H1 (cell line): ENCODE data around the gene RUFY1. TPM values are rescaled to one million over a fixed set of nuclear protein-coding genes. Genes with fewer than 3 reads are reported as not detected.

Source experiments
- CTCF ChIA-PET: fragments of 300-600 bp; sonication (Branson Sonifier 250); formaldehyde crosslinking; loops from one replicate; lab custom pipeline; 2021; ENCODE audit not compliant: partially characterized antibody; lab: Charles Lee
- POLR2A ChIA-PET: fragments of 300-600 bp; sonication (Branson Sonifier 250); formaldehyde crosslinking; loops from one replicate; lab custom pipeline; 2021; ENCODE audit warnings: inconsistent platforms; ENCODE audit not compliant: partially characterized antibody; lab: Charles Lee
- DNase-seq, 2 experiments: peaks; one replicate each; pipeline versions ENCODE4 v3.0.0 to v3.0.0-alpha.2; 2010 to 2022; ENCODE audit warnings: low spot score in 2 of 2, low read depth in 1 of 2, mixed read lengths in 1 of 2
- FAIRE-seq: peaks from 2 replicates; lab custom pipeline; 2011; peaks lifted over from hg19 to GRCh38; lab: Jason Lieb, UNC
- H2AFZ ChIP-seq: 2 replicates; pipeline ENCODE4 v1.8.1; 2012; ENCODE audit warnings: low read length, inconsistent platforms
- H2AK5ac ChIP-seq: 2 replicates; pipeline ENCODE4 v1.6.1; 2013; ENCODE audit warnings: low read depth, low read length
- H2BK120ac ChIP-seq: replicated peaks from 2 replicates; pipeline ENCODE3; 2013; ENCODE audit warnings: low read depth, low read length, inconsistent platforms
- H2BK12ac ChIP-seq: 2 replicates; pipeline ENCODE4 v1.6.1; 2013; ENCODE audit warnings: low read depth, low read length
- H2BK15ac ChIP-seq: 2 replicates; pipeline ENCODE4 v1.6.1; 2013; ENCODE audit warnings: low read length
- H2BK20ac ChIP-seq: 2 replicates; pipeline ENCODE4 v1.6.1; 2013; ENCODE audit warnings: low read length
- H2BK5ac ChIP-seq: 2 replicates; pipeline ENCODE4 v1.6.1; 2013; ENCODE audit warnings: low read depth, low read length
- H3K14ac ChIP-seq: 2 replicates; pipeline ENCODE4 v1.6.1; 2013; ENCODE audit warnings: inconsistent platforms; ENCODE audit not compliant: insufficient read length
- H3K18ac ChIP-seq: 2 replicates; pipeline ENCODE4 v1.6.1; 2013; ENCODE audit warnings: low read length; ENCODE audit errors: extremely low read depth
- H3K23ac ChIP-seq: 2 replicates; pipeline ENCODE4 v1.6.1; 2013; ENCODE audit warnings: inconsistent platforms; ENCODE audit not compliant: insufficient read length
- H3K23me2 ChIP-seq: 2 replicates; pipeline ENCODE4 v1.6.1; 2013; ENCODE audit warnings: low read depth, low read length
- H3K27ac ChIP-seq: 2 replicates; pipeline ENCODE4 v1.6.1; 2011; ENCODE audit warnings: low read depth, low read length, inconsistent platforms
- H3K27me3 ChIP-seq, 4 experiments: replicated peaks in 1 of 4; 1 replicate in 1 of 4; 2 replicates in 3 of 4; pipeline versions ENCODE4 v1.6.1 to v1.8.1; 2011 to 2013; ENCODE audit warnings: low read length in 3 of 4, mild to moderate bottlenecking in 3 of 4, inconsistent platforms in 2 of 4, mixed read lengths in 2 of 4, moderate library complexity in 1 of 4; ENCODE audit not compliant: control insufficient read depth in 3 of 4, insufficient read depth in 3 of 4; ENCODE audit errors: extremely low read depth in 1 of 4
- H3K36me3 ChIP-seq, 4 experiments: 2 replicates each; pipeline versions ENCODE4 v1.6.1 to v1.8.1; 2011 to 2013; ENCODE audit warnings: mild to moderate bottlenecking in 4 of 4, low read length in 3 of 4, moderate library complexity in 2 of 4, control low read depth in 1 of 4, inconsistent platforms in 1 of 4; ENCODE audit not compliant: insufficient read depth in 4 of 4, control insufficient read depth in 2 of 4
- H3K4ac ChIP-seq: replicated peaks from 2 replicates; pipeline ENCODE3; 2013; ENCODE audit warnings: low read length, low read depth, mixed read lengths, inconsistent platforms; ENCODE audit not compliant: insufficient read length
- H3K4me1 ChIP-seq, 4 experiments: replicated peaks in 1 of 4; 1 replicate in 1 of 4; 2 replicates in 3 of 4; pipeline versions ENCODE4 v1.6.1 to v1.8.1; 2011 to 2013; ENCODE audit warnings: low read length in 3 of 4, inconsistent platforms in 2 of 4, mixed read lengths in 1 of 4; ENCODE audit not compliant: insufficient read depth in 4 of 4, control insufficient read depth in 3 of 4
- H3K4me2 ChIP-seq, 2 experiments: 2 replicates each; pipeline versions ENCODE4 v1.6.1 to v1.8.1; 2011 to 2013; ENCODE audit warnings: low read depth in 2 of 2, low read length in 2 of 2, control low read depth in 1 of 2, inconsistent platforms in 1 of 2, mild to moderate bottlenecking in 1 of 2; ENCODE audit not compliant: insufficient read depth in 1 of 2
- H3K4me3 ChIP-seq, 4 experiments: fragments of 200-600, 300-600 bp in 1 of 4; sonication (generic), shearing (Covaris generic), sonication (Bioruptor Twin) in 1 of 4; 2 replicates each; pipeline versions ENCODE4 v1.5.1 to v1.8.1; 2011 to 2016; ENCODE audit warnings: low read length in 4 of 4, low read depth in 3 of 4, control low read depth in 2 of 4, inconsistent platforms in 2 of 4, mild to moderate bottlenecking in 2 of 4, mixed read lengths in 1 of 4, moderate library complexity in 1 of 4; ENCODE audit not compliant: insufficient read depth in 2 of 4; ENCODE audit errors: extremely low read depth in 1 of 4
- H3K56ac ChIP-seq: replicated peaks from 2 replicates; pipeline ENCODE3; 2013; ENCODE audit warnings: low read depth, mild to moderate bottlenecking, mixed read lengths, low read length, inconsistent platforms; ENCODE audit not compliant: insufficient read length
- H3K79me1 ChIP-seq: 2 replicates; pipeline ENCODE4 v1.6.1; 2013; ENCODE audit warnings: low read depth, low read length, control low read depth
- H3K79me2 ChIP-seq, 2 experiments: 2 replicates each; pipeline versions ENCODE4 v1.6.1 to v1.8.1; 2012 to 2013; ENCODE audit warnings: low read length in 2 of 2, mild to moderate bottlenecking in 2 of 2, inconsistent platforms in 1 of 2; ENCODE audit not compliant: insufficient read depth in 2 of 2, control insufficient read depth in 1 of 2
- H3K9ac ChIP-seq, 4 experiments: replicated peaks in 1 of 4; 1 replicate in 1 of 4; 2 replicates in 3 of 4; pipeline versions ENCODE4 v1.6.1 to v1.8.1; 2011 to 2013; ENCODE audit warnings: low read depth in 3 of 4, low read length in 3 of 4, control low read depth in 2 of 4, mild to moderate bottlenecking in 2 of 4, moderate library complexity in 2 of 4, inconsistent platforms in 1 of 4; ENCODE audit errors: extremely low read depth in 1 of 4
- H3K9me3 ChIP-seq, 2 experiments: 2 replicates each; pipeline versions ENCODE4 v1.6.1 to v1.8.1; 2012 to 2013; ENCODE audit warnings: mild to moderate bottlenecking in 2 of 2, moderate library complexity in 2 of 2, control low read depth in 1 of 2, inconsistent platforms in 1 of 2, low read depth in 1 of 2, low read length in 1 of 2, mixed read lengths in 1 of 2; ENCODE audit not compliant: insufficient read depth in 2 of 2
- H4K20me1 ChIP-seq, 2 experiments: replicated peaks in 1 of 2; 2 replicates each; pipeline versions ENCODE3 to v1.8.1; 2011 to 2013; ENCODE audit warnings: inconsistent platforms in 2 of 2, low read length in 2 of 2, mild to moderate bottlenecking in 1 of 2; ENCODE audit not compliant: insufficient read depth in 2 of 2, control insufficient read depth in 1 of 2
- H4K5ac ChIP-seq: 2 replicates; pipeline ENCODE4 v1.6.1; 2013; ENCODE audit warnings: low read length, low read depth, mixed read lengths, inconsistent platforms; ENCODE audit not compliant: insufficient read length
- H4K8ac ChIP-seq: 2 replicates; pipeline ENCODE4 v1.8.0; 2013; ENCODE audit warnings: mild to moderate bottlenecking, moderate library complexity, low read length, inconsistent platforms; ENCODE audit not compliant: insufficient read depth; ENCODE audit errors: extremely low read depth
- H4K91ac ChIP-seq: replicated peaks from 2 replicates; pipeline ENCODE3; 2013; ENCODE audit warnings: low read length, mixed read lengths, inconsistent platforms; ENCODE audit not compliant: insufficient read length
- ATF3 ChIP-seq: IDR thresholded peaks from 2 replicates; pipeline ENCODE4 v1.6.1; 2011; ENCODE audit warnings: low read depth, mild to moderate bottlenecking, low read length; ENCODE audit not compliant: insufficient read depth
- BRCA1 ChIP-seq: IDR thresholded peaks from 2 replicates; pipeline ENCODE4 v1.6.1; 2012; ENCODE audit warnings: low read depth, low read length, improper control_type of control experiment
- JUN ChIP-seq: IDR thresholded peaks from 2 replicates; pipeline ENCODE4 v1.6.1; 2011; ENCODE audit warnings: low read depth, mild to moderate bottlenecking, improper control_type of control experiment, low read length
- SP2 ChIP-seq: IDR thresholded peaks from 2 replicates; pipeline ENCODE4 v1.6.1; 2012; ENCODE audit warnings: mild to moderate bottlenecking, low read length, inconsistent platforms
- SUZ12 ChIP-seq: fragments of 200-600 bp; sonication (generic); IDR thresholded peaks from 2 replicates; pipeline ENCODE4 v1.6.1; 2012; ENCODE audit warnings: mild to moderate bottlenecking, inconsistent platforms, low read length, moderate library complexity, mixed read lengths
- TBP ChIP-seq: IDR thresholded peaks from 2 replicates; pipeline ENCODE4 v1.6.1; 2011; ENCODE audit warnings: low read depth, low read length, improper control_type of control experiment
- ZNF274 ChIP-seq: IDR thresholded peaks from 2 replicates; pipeline ENCODE4 v1.7.0; 2012; ENCODE audit warnings: low read length, borderline replicate concordance; ENCODE audit errors: extremely low read depth
- WGBS, 2 experiments: shearing (Covaris generic) in 1 of 2; methylation state at CpG; one replicate each; pipeline versions ENCODE4 v1.1.6 to v1.1.7; 2013 to 2015; ENCODE audit warnings: low lambda C conversion rate in 2 of 2, mixed read lengths in 2 of 2, inconsistent platforms in 1 of 2, low coverage in 1 of 2, missing lambda C conversion rate in 1 of 2; ENCODE audit not compliant: insufficient replicate concordance in 2 of 2, insufficient coverage in 1 of 2, insufficient read length in 1 of 2; ENCODE audit errors: extremely low coverage in 1 of 2, missing lambda C conversion rate in 1 of 2; 5-methylcytosine and 5-hydroxymethylcytosine counted together
- polyA plus RNA-seq, 7 experiments: library from polyadenylated mRNA; depleted of rRNA in 3 of 7; stranded (reverse) in 5 of 7; unstranded in 2 of 7; fragments of >200 nt in 5 of 7; fragments of 200-250 nt in 2 of 7; gene quantifications; 1 replicate in 5 of 7; 2 replicates in 1 of 7; 4 replicates in 1 of 7; pipeline versions ENCODE4 v1.2.1 to v1.2.3, GENCODE V29; 2011 to 2013; ENCODE audit warnings: missing spikeins in 2 of 7, mixed read lengths in 2 of 7
- total RNA-seq: library from RNA; stranded (reverse); fragmentation: NEBNext Ultra II Directional; extraction: Animal tissue kit (Norgen Biotek cat#: 25700); gene quantifications from 2 replicates; pipeline ENCODE4 v1.2.1, GENCODE V29; 2021

Gene RUFY1
- total and polyA plus RNA-seq, 2 of the 8 experiments (the other 6 are each of a cell fraction or from before 2014, with no cell fraction given) = 22.4 to 29.5 TPM

- H4K20me1 ChIP-seq = no peaks in the 10 kb centered on the region
- no peak overlapping the region for H3K14ac ChIP-seq
- no peaks in the 10 kb centered on the region for H3K9me3 ChIP-seq
- no peak overlapping the region for H3K18ac ChIP-seq
- FAIRE-seq = no peak
- no peak overlapping the region for H2AK5ac ChIP-seq
- no peak for TF ChIP-seq TBP
- TF ChIP-seq ZNF274 = no peak
- TF ChIP-seq ATF3 = no peak
- no peak for TF ChIP-seq SUZ12
- TF ChIP-seq JUN = no peak
- no peak for TF ChIP-seq SP2
- no peak for TF ChIP-seq BRCA1
- no peaks in the 10 kb centered on the region for H3K79me1 ChIP-seq
- no peak overlapping the region for H2BK20ac ChIP-seq
- H3K4me2 ChIP-seq = no peak overlapping the region
- no peak overlapping the region for H3K4ac ChIP-seq
- H3K79me2 ChIP-seq = no peaks in the 10 kb centered on the region
- H3K56ac ChIP-seq = no peak overlapping the region
- no peak overlapping the region for H4K91ac ChIP-seq
- no peak overlapping the region for H3K9ac ChIP-seq
- no peaks in the 10 kb centered on the region for H3K36me3 ChIP-seq
- H2BK5ac ChIP-seq = no peak overlapping the region
- no peaks in the 10 kb centered on the region; the same call in 1 of the 2 replicates for H3K23me2 ChIP-seq
- no peak overlapping the region for H3K27ac ChIP-seq
- H4K5ac ChIP-seq = no peak overlapping the region
- no peak overlapping the region for H2BK15ac ChIP-seq
- DNase-seq = no peak
- peaks cover 0 to 3% (median 1%) of the 10 kb centered on the region in 4 experiments; a peak in 4 of 7 replicates for H3K4me1 ChIP-seq
- no peak overlapping the region for H2BK12ac ChIP-seq
- CTCF ChIA-PET = interaction anchor here (0.9 to 1.2 kb wide), 2 partner anchors 37 to 392 kb away, joined by 3 read pairs; no protein-coding TSS in a partner anchor
- H4K8ac ChIP-seq = no peak overlapping the region
- no peak overlapping the region for H2BK120ac ChIP-seq
- no peak overlapping the region for H2AFZ ChIP-seq
- POLR2A ChIA-PET = interaction anchor here (0.7 to 2.3 kb wide), 4 partner anchors 9 to 1103 kb away, joined by 3 to 7 read pairs (median 5); partner anchors contain the start of gene HNRNPH1
- no peak overlapping the region for H3K4me3 ChIP-seq
- peaks cover 0 to 2% (median 0%) of the 10 kb centered on the region in 4 experiments; a peak in 1 of 7 replicates for H3K27me3 ChIP-seq
- H3K23ac ChIP-seq = no peak overlapping the region
- WGBS, 2 experiments = 89% methylated on average over 5 of the region's 5 CpGs; no CpG with 5 or more reads in 1 of the 2 experiments
These were observed 16.4 kb upstream of the RUFY1 start for GRCh38 chr5:179533907-179534306.
